DMS153 (cell line): ENCODE data around the gene SRCIN1.

Experiments
- DNase-seq: peaks from one replicate; lab custom pipeline; 2025; lab: John Stamatoyannopoulos, UW

Gene SRCIN1

DNA sequence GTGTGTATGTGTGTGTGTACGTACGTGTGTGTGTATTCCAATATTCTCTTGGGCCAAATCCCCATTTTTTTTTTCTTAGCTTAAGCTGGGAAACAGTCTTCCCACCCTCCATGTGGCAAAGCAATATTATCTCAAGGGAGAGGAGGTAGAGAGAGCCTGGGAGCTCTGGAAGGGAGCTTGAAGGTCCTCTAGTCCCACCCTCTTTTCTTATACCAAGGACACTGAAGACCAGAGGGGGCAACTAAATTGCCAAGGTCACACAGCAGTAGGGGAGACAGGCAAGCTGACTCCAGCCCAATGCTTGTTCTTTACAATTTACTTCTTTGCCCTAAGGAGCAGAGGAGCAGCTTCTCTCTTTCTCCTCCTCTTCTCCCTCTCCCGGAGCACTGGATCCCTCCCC lies 6.8 kb downstream of the SRCIN1 start:
- no peak for DNase-seq

DNA sequence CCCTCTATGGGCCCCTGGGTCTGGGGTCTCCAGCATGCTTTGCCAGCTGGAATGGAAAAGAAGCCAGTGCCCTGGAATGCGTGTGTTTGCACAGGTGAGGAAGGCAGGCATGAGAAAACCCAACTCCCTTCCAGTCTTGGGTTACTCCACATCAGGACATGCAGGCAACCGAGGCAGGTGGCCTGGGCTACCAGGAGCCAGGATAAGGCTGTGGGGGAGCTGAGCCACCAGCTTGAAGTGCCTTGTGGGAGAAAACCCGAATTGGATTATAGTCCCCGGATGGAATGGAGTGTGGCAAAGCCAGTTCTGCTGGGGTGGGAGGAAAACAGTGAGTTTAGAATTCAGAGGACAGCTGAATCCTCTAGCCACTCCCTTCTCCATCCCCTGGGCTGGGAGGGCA lies 7.2 kb downstream of the SRCIN1 start:
- DNase-seq = peak; percentile 91

DNA sequence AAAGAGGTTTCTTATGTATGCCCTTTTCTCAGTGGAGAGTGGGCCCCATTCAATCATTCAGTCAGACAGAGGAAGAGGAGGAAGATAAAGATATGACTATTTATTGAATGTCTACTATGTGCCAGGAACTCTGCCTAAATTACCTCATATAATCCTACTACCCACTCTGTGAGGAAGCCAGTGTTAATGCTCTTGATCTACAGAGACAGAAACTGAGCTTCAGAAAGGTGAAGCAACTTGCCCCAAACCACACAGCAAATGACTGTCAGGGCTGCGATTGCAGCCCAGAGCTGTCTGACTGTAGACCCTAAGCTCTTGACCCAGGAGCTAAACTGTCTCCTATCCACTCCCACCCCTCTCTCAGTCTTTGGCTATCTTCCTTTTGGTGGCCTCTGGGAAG lies 8.4 kb downstream of the SRCIN1 start:
- DNase-seq = no peak

DNA sequence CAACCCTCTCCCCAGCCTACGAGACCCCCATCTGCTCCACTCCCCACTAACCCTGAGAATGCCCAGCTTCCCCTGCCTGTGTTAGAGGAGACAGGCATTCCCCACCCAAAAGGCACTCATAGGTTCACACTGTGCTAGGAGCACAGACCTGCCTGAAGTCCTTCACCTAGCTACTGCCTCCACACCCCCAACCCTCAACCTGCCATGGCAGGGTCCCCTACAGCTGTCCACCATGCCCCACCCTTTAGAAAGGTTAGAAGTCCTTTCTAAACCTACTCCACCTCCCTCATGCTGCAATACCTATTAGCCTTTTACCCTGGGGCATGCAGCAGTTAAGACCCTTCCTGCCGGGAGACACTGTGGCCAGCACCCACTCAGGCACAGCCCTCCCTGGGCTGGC lies 9.1 kb downstream of the SRCIN1 start:
- no peak for DNase-seq

DNA sequence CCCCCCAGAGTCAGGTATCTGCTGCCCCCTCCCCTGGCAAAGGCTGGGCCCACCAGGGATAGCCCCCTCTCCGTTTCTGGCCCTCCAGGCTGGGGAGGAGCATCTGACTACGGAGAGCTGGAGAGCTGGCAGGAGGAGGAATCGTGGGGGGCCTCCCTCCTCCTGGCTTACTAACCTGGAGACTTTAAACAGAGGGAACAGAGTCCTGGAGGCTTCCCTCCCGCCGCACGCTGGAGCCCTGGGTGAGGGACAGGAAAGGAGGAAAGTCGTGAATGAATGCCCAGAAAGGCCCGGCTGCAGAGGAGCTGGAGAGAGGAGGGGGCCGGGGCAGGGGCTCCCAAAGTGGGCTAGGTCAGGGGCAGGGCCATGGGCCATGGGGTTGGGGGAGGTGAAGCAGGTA lies 9.9 kb downstream of the SRCIN1 start:
- no peak for DNase-seq

- no peak for DNase-seq
Observed at GRCh38 chr17:38594152-38594551, 11.6 kb downstream of the SRCIN1 start.

GRCh38 chr17:38592487-38592886 lies 13.3 kb downstream of the SRCIN1 start:
- DNase-seq = no peak

GRCh38 chr17:38591759-38592241 lies 14.0 kb downstream of the SRCIN1 start:
- no peak for DNase-seq

DNA sequence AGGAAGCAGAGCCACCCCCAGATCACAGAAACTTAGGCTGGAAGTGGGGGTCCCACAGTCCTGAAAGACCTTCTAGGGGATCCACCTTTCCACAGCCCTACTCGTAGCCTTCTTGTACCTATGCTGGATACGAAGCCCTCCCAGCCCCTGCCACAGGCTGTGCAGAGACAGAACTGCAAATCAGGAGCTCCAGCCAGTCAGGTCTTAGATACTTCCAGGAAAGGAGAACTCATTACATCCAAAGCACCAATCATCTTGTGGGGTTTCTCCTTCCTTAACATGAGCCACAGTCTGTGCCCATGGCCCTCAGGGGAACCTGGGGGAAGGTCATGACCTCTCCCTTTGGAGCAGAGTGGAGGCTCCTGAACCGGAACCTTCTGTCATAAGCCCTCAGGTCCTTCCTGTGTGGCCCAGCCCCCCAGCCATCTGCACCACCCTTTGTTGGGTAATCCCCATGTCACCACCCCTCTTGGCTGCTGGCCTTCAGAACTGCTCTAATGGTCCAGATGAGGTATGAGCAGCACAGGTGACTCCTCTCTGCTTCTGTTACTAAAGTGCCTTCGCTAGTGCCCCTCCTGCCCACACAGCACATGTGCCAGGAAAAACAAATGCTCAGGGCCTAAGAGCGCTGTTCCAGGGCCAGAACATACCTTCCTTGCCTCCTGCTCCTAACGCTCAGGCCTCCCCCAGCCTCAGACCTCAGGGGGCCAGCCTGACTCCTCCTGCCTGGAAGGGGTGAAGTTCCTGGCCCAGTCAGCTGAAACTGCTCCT lies 14.6 kb downstream of the SRCIN1 start:
- no peak for DNase-seq

GRCh38 chr17:38589462-38590114 lies 16.2 kb downstream of the SRCIN1 start:
- no peak for DNase-seq

GRCh38 chr17:38588788-38589174 lies 17.0 kb downstream of the SRCIN1 start:
- DNase-seq = no peak

- no peak for DNase-seq
Observed at GRCh38 chr17:38587947-38588787, 17.6 kb downstream of the SRCIN1 start.

DNA sequence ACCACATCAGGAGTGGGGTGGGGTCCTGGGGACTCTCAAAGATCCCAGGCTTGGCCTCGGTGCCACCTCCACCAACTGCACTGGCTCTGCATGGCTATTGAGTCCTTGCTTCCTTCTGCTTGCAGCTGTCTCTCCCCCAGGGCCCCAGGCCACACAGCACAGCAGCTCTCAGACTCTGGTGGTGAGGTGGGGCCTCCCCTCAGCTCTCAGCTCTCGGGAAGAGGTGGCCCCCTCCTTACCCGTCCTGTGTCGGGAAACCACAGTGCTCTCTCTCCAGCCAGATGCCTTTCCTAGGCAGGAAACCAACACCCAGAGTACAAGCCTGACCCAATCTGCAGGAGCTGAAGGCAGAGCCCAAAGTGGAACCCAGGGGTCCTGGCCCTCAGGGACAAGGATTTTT lies 18.5 kb downstream of the SRCIN1 start:
- DNase-seq = no peak

- no peak for DNase-seq
Observed at GRCh38 chr17:38586788-38587187, 19.0 kb downstream of the SRCIN1 start.

- no peak for DNase-seq
Observed at GRCh38 chr17:38585918-38586529, 19.7 kb downstream of the SRCIN1 start.

GRCh38 chr17:38585056-38585917 lies 20.5 kb downstream of the SRCIN1 start:
- no peak for DNase-seq

GRCh38 chr17:38584350-38584925 lies 21.3 kb downstream of the SRCIN1 start:
- peak; percentile 70 for DNase-seq

DNA sequence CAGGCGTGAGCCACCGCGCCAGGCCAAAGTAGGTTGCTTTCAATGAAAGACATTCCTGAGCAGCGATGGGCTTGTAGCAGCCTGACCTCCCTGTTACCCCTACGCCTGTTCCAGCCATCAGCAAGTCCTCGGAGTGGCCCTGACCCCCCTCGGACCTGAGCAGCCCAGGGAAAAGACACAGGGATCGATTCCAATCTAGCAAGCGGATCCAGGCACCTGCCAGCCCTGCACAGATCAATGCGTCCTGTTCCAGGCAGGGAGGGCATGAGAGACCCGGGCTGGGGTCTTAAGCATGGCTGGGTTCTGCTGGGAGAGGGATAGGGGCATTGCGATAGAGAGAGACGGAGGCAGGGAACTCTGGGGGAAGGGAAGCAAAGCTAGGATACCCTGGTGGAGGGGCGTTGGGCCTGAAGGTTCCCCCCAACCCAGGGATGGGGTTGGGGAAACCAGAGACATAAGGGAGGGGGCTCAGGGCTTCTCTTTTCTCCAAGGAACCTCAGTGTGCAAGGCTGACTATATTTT lies 21.9 kb downstream of the SRCIN1 start:
- DNase-seq = no peak

DNA sequence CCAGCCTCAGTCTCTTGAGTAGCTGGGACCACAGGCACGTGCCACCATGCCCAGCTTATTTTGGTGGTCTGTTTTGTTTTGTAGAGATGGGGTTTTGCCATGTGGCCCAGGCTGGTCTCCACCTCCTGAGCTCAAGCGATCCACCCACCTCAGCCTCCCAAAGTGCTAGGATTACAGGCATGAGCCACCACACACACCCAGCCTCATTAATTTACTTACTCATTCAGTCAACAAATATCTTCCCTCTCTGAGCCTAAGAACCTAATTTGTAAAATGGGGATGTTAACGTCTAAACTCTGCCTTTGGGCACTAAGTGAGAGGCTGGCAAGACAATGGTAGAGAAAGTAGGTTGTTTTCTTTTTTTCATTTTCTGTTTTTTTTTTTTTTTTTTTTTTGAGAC lies 22.6 kb downstream of the SRCIN1 start:
- DNase-seq = no peak

- no peak for DNase-seq
Observed at GRCh38 chr17:38582069-38582468, 23.7 kb downstream of the SRCIN1 start.

DNA sequence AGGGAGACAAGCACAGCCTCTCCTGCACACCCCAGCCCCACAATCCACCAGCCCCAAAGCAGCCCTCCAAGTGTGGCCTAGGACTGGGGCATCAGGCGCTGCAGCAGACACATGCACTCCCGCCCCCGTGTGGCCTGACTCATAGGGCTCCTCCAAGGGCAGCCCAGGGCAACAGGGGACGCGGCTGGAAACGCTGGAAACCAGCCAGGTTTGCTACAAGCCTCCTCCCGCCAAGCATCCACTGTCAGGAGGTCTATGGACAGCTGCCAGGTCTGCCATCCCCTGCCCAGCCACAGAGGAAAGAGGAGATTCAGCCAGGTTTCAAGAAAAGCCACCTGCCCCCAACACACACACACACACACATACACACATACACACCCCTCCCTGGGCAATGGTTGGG lies 25.8 kb downstream of the SRCIN1 start:
- DNase-seq = peak; percentile 76
